HFFc6 (cell line): ENCODE measurements around the gene TMEM107. TPM values are rescaled to one million over a fixed set of nuclear protein-coding genes. Genes with fewer than 3 reads are reported as not detected.
A peak's percentile ranks its signal among the peaks of the same experiment; 100 is the strongest.

Source experiments
- DNase-seq: peaks from one replicate; pipeline ENCODE4 v3.0.0-alpha.2; 2018
- H3K27ac Mint-ChIP-seq: 2 replicates; pipeline ENCODE4 v1.8.0; 2020; ENCODE audit warnings: mild to moderate bottlenecking, mixed read lengths
- H3K27me3 Mint-ChIP-seq: 2 replicates; pipeline ENCODE4 v1.8.0; 2021; ENCODE audit warnings: mild to moderate bottlenecking, moderate library complexity, mixed read lengths; ENCODE audit not compliant: insufficient read depth
- H3K36me3 Mint-ChIP-seq: 2 replicates; pipeline ENCODE4 v1.8.0; 2021; ENCODE audit warnings: low read depth, mixed read lengths
- H3K4me1 Mint-ChIP-seq: 2 replicates; pipeline ENCODE4 v1.8.0; 2020; ENCODE audit warnings: low read depth, mixed read lengths
- H3K4me3 Mint-ChIP-seq: 2 replicates; pipeline ENCODE4 v1.8.0; 2020; ENCODE audit warnings: mild to moderate bottlenecking, moderate library complexity, mixed read lengths
- H3K9me3 Mint-ChIP-seq: 2 replicates; pipeline ENCODE4 v1.8.0; 2020; ENCODE audit warnings: mild to moderate bottlenecking, mixed read lengths
- total RNA-seq, 6 experiments: library from RNA; stranded (reverse); fragmentation: NEBNext Ultra II Directional; extraction: Animal tissue kit (Norgen Biotek cat#: 25700); gene quantifications; 2 replicates in 1 of 6; 3 replicates in 5 of 6; pipeline ENCODE4 v1.2.3, GENCODE V29; 2021
- TF ChIP-seq, protein P1 (sequence below): fragments of 200-600 bp; sonication (generic); IDR thresholded peaks from 2 replicates; pipeline ENCODE4 v1.5.0; 2021; ENCODE audit warnings: antibody characterized with exemption, mild to moderate bottlenecking

TMEM107 gene
- total RNA-seq, 6 experiments from 2014 or later, result 13.8 to 18.8 (median 17.5) TPM

DNA sequence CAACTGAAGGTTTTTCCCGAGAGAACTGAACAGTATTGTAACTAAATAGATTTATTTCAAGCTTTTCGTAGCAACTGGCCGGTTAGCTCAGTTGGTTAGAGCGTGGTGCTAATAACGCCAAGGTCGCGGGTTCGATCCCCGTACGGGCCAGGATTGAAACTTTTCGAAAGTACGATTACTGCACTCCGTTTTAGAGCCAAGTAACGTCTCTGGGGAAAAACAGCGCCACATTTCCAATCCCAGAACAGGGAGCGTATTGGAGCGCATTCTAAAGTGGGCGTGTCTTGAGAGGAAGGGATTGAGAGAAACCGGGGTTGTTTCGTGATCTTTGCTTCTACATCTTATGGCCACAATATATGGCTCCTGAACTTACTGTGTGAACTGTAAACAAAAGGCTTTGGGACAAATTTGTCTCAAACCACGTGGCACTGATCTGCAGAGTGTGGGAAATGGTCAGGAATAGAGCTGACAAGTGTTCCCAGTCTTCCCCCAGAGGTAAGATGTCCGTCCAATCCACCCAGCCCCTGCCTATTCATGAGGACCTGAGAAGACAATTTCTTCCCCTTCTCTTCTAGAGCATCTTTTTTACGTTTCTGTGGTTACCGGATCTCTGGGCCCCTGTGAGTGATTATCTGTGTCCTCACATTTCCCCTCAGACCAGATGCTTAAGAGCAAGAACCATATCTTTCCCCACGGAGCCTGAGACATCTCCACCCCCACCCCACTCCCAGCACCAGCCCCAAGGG is 11.5 kb upstream of the TMEM107 start:
- TF ChIP-seq, protein P1, sequence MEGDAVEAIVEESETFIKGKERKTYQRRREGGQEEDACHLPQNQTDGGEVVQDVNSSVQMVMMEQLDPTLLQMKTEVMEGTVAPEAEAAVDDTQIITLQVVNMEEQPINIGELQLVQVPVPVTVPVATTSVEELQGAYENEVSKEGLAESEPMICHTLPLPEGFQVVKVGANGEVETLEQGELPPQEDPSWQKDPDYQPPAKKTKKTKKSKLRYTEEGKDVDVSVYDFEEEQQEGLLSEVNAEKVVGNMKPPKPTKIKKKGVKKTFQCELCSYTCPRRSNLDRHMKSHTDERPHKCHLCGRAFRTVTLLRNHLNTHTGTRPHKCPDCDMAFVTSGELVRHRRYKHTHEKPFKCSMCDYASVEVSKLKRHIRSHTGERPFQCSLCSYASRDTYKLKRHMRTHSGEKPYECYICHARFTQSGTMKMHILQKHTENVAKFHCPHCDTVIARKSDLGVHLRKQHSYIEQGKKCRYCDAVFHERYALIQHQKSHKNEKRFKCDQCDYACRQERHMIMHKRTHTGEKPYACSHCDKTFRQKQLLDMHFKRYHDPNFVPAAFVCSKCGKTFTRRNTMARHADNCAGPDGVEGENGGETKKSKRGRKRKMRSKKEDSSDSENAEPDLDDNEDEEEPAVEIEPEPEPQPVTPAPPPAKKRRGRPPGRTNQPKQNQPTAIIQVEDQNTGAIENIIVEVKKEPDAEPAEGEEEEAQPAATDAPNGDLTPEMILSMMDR, result peak; percentile 43; the same call in 1 of the 2 replicates
- no peak overlapping the region for H3K27ac Mint-ChIP-seq
- H3K27me3 Mint-ChIP-seq, result peaks cover 2% of the 10 kb centered on the region; the same call in 1 of the 2 replicates
- no peaks in the 10 kb centered on the region for H3K9me3 Mint-ChIP-seq
- peak; percentile 100 for DNase-seq
- peaks cover 13% of the 10 kb centered on the region for H3K4me1 Mint-ChIP-seq
- no peaks in the 10 kb centered on the region for H3K36me3 Mint-ChIP-seq
- no peak overlapping the region for H3K4me3 Mint-ChIP-seq

DNA sequence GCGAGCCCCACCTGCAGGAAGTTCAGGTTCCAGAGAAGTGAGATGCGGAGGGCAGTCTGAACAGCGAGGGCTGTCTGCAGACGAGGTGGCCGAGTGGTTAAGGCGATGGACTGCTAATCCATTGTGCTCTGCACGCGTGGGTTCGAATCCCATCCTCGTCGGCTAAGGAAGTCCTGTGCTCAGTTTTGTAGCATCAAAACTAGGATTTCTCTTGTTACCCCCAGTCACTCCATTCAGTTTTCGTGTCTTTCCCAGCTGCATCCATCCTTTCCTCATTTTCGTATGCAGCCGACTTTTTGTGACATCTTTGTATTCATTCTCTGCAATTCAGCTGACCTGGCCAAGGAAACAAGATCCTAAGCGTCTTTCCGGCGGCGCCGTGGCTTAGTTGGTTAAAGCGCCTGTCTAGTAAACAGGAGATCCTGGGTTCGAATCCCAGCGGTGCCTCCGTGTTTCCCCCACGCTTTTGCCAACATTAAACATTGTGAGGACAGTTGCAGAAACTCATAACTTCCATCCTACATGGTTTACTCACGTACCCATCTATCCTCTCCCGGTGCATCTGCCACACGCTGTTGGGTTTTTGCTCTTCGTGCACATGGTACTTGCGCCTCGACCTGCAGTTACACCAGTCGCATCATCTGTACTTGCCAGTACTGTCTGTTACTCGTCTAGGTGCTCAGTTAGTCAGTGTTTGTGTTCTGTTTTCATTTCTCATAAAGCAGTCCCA is 10.8 kb upstream of the TMEM107 start:
- Mint-ChIP-seq H3K27me3 (peaks cover 2% of the 10 kb centered on the region; the same call in 1 of the 2 replicates), H3K4me3 (no peak overlapping the region)

DNA sequence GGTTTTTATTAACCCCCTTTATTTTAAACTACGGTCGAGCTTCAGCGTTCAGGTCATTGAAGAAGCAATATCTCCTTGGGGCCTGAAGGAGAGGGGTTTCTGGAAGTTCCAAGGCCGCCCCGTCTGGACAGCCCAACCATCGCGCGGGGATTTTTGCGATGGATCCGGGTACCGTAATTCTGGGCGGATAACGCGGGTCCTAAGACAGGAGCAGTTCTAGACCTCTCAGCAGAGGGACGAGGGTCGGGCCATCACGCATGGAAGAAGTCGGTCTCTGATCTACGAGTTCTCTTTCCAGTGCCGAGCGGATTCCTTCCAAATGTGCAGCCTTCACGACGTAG is 10.2 kb upstream of the TMEM107 start:
- TF ChIP-seq, protein P1, result peak; percentile 59
- peaks cover 13% of the 10 kb centered on the region for H3K4me1 Mint-ChIP-seq
- no peak overlapping the region for H3K4me3 Mint-ChIP-seq
- peaks cover 2% of the 10 kb centered on the region; the same call in 1 of the 2 replicates for H3K27me3 Mint-ChIP-seq
- no peaks in the 10 kb centered on the region for H3K9me3 Mint-ChIP-seq
- DNase-seq, result no peak
- no peaks in the 10 kb centered on the region for H3K36me3 Mint-ChIP-seq
- no peak overlapping the region for H3K27ac Mint-ChIP-seq

More for the DNA sequence above, 10.8 kb upstream of the TMEM107 start:
- Mint-ChIP-seq H3K27ac (no peak overlapping the region), H3K9me3 (no peaks in the 10 kb centered on the region), H3K36me3 (no peaks in the 10 kb centered on the region), H3K4me1 (peaks cover 13% of the 10 kb centered on the region)
- DNase-seq, result peak; percentile 98
- TF ChIP-seq, protein P1, result no peak

DNA sequence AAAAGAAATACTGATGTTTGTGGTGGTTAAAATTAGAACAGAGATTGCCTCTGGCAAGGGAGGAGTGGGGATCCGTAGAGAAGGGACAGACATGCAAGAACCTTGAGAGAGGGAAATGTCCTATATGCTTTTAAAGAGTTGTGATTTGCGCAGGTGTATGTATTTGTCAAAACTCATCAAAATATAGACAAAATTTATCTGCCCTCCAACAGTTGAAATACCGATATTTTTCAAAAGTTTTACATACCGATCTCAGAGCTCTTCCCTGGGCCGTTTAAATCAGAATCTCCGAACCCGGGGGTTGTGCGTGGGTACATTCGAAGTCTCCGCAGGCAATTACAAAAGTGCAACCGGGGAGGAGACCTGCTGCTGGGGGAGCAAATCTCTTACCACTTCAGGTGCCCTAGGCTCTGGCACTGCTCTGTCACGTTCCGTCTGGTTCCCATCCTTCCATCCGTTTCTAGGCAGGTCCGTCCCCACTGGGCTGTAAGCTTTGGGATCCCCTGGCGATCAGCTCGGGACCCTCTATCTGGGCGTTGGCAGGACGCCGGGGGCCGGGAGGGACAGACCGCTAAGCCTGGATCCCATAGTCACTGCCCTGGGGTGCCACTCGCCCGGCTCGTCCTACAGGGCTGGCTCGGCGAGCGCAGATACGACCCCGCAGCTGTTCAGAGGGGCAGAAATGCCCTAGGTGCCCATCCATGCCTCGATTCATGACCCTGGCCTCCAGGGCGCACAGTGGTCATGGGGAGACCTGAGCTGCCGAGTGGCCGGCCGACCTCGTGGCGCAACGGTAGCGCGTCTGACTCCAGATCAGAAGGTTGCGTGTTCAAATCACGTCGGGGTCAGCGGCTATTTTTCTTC is 9.6 kb upstream of the TMEM107 start:
- DNase-seq, result peak; percentile 56
- TF ChIP-seq, protein P1, result no peak
- H3K36me3 Mint-ChIP-seq, result no peaks in the 10 kb centered on the region
- H3K27me3 Mint-ChIP-seq, result peaks cover 2% of the 10 kb centered on the region; the same call in 1 of the 2 replicates
- H3K4me1 Mint-ChIP-seq, result peaks cover 10% of the 10 kb centered on the region
- no peaks in the 10 kb centered on the region for H3K9me3 Mint-ChIP-seq
- H3K4me3 Mint-ChIP-seq, result no peak overlapping the region
- H3K27ac Mint-ChIP-seq, result no peak overlapping the region

DNA sequence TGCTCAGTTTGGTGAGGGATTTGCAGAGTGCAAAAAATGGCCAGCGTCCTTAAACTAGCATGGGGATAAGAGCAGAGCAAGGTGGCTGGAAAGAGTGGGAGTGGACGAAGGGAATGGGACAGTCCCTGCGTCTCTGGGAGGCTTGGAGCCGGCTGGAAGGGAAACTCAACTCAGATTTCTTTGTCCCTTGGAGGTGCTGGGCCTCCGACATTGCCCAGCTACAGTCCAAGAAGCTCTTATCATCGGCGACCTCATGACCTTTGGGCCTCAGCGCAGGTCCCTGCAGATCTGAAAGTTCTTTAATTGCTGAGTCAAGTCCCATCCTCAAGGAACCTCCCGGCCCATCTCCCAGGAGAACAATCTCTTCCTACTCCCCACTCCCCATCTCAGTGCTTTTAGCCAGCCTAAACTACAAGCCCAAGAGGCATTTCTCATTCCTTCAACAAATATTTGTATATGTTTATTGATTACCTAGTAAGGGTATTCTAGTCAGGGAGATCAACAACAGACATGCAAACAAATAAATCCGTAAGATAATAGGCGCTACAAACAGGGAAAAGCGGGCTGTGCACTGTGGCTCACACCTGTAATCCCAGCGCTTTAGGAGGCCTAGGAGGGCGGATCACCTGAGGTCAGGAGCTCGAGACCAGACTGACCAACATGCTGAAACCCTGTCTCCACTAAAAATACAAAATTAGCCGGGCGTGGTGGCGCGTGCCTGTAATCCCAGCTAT is 985 bp upstream of the TMEM107 start:
- H3K27ac Mint-ChIP-seq, result peak overlapping the region; percentile 83
- TF ChIP-seq, protein P1, result no peak
- H3K36me3 Mint-ChIP-seq, result no peaks in the 10 kb centered on the region

More for the DNA sequence above, 985 bp upstream of the TMEM107 start:
- Mint-ChIP-seq H3K4me1 (peaks cover 47% of the 10 kb centered on the region), H3K9me3 (no peaks in the 10 kb centered on the region), H3K4me3 (peak overlapping the region; percentile 94), H3K27me3 (peaks cover 3% of the 10 kb centered on the region)
- no peak for DNase-seq
